Liver (tissue), 9 donors: ENCODE results near the gene AEBP2. TPM values are rescaled to one million over a fixed set of nuclear protein-coding genes. Genes with fewer than 3 reads are reported as not detected.

Experiments used
- DNase-seq: peaks from one replicate; pipeline ENCODE4 v3.0.0-alpha.2; 2017; ENCODE audit warnings: low spot score
- H3K27ac ChIP-seq, 2 donors: one replicate each; pipeline ENCODE4 v1.7.0; 2013; ENCODE audit warnings: inconsistent platforms in 2 of 2, low read length in 2 of 2, control low read depth in 1 of 2, low read depth in 1 of 2, mild to moderate bottlenecking in 1 of 2
- H3K27me3 ChIP-seq, 4 donors: one replicate each; pipeline versions ENCODE4 v1.6.1 to v1.7.0; 2013; ENCODE audit warnings: low read length in 3 of 4, inconsistent platforms in 1 of 4, mild to moderate bottlenecking in 1 of 4, moderate library complexity in 1 of 4; ENCODE audit not compliant: control insufficient read depth in 4 of 4, insufficient read depth in 4 of 4
- H3K36me3 ChIP-seq, 4 donors: one replicate each; pipeline versions ENCODE4 v1.6.1 to v1.7.0; 2013; ENCODE audit warnings: low read length in 3 of 4, mild to moderate bottlenecking in 3 of 4, low read depth in 1 of 4, moderate library complexity in 1 of 4; ENCODE audit not compliant: control insufficient read depth in 4 of 4, insufficient read depth in 3 of 4
- H3K4me1 ChIP-seq, 4 donors: one replicate each; pipeline versions ENCODE4 v1.6.1 to v1.7.0; 2013; ENCODE audit warnings: low read length in 3 of 4, mild to moderate bottlenecking in 3 of 4, moderate library complexity in 1 of 4; ENCODE audit not compliant: control insufficient read depth in 4 of 4, insufficient read depth in 4 of 4
- H3K4me3 ChIP-seq, 3 donors: one replicate each; pipeline versions ENCODE4 v1.6.1 to v1.7.0; 2013; ENCODE audit warnings: low read length in 3 of 3, control low read depth in 1 of 3, low read depth in 1 of 3, mild to moderate bottlenecking in 1 of 3
- H3K9ac ChIP-seq, 2 donors: one replicate each; pipeline ENCODE4 v1.7.0; 2013; ENCODE audit warnings: low read length in 2 of 2, mild to moderate bottlenecking in 2 of 2, moderate library complexity in 2 of 2, control low read depth in 1 of 2, low read depth in 1 of 2
- H3K9me3 ChIP-seq, 4 donors: one replicate each; pipeline versions ENCODE4 v1.6.1 to v1.7.0; 2013; ENCODE audit warnings: low read length in 3 of 4; ENCODE audit not compliant: control insufficient read depth in 4 of 4
- ATF3 ChIP-seq: IDR thresholded peaks from 2 replicates; pipeline ENCODE4 v1.6.1; 2016; ENCODE audit warnings: antibody characterized with exemption
- CTCF ChIP-seq: fragments of 150-350 bp; IDR thresholded peaks from 2 replicates; pipeline ENCODE4 v1.5.1; 2017; ENCODE audit warnings: improper control_type of control experiment, low read depth, low read length; ENCODE audit not compliant: missing input control
- EGR1 ChIP-seq, 2 donors: IDR thresholded peaks; 2 replicates each; pipeline ENCODE4 v1.6.1; 2016 to 2018; ENCODE audit warnings: antibody characterized with exemption in 2 of 2, low read depth in 2 of 2
- FOXA1 ChIP-seq: IDR thresholded peaks from 2 replicates; pipeline ENCODE4 v1.6.1; 2016; ENCODE audit warnings: antibody characterized with exemption
- FOXA2 ChIP-seq: IDR thresholded peaks from 2 replicates; pipeline ENCODE4 v1.6.1; 2016; ENCODE audit warnings: antibody characterized with exemption
- GABPA ChIP-seq, 2 donors: IDR thresholded peaks in 1 of 2; conservative IDR thresholded peaks in 1 of 2; 2 replicates each; pipeline ENCODE4 v1.6.1; 2016; ENCODE audit warnings: antibody characterized with exemption in 2 of 2, mild to moderate bottlenecking in 1 of 2, moderate library complexity in 1 of 2
- HNF4A ChIP-seq, 2 donors: conservative IDR thresholded peaks; 2 replicates each; pipeline ENCODE4 v1.6.1; 2016; ENCODE audit warnings: antibody characterized with exemption in 2 of 2, mild to moderate bottlenecking in 2 of 2
- HNF4G ChIP-seq: IDR thresholded peaks from 2 replicates; pipeline ENCODE4 v1.6.1; 2016; ENCODE audit warnings: antibody characterized with exemption
- JUND ChIP-seq, 2 donors: IDR thresholded peaks; 2 replicates each; pipeline ENCODE4 v1.6.1; 2016; ENCODE audit warnings: antibody characterized with exemption in 2 of 2
- MAX ChIP-seq: IDR thresholded peaks from 2 replicates; pipeline ENCODE4 v1.6.1; 2016; ENCODE audit warnings: antibody characterized with exemption
- NR2F2 ChIP-seq: IDR thresholded peaks from 2 replicates; pipeline ENCODE4 v1.6.1; 2016; ENCODE audit warnings: antibody characterized with exemption
- RAD21 ChIP-seq, 2 donors: IDR thresholded peaks; 2 replicates each; pipeline ENCODE4 v1.6.1; 2016; ENCODE audit warnings: antibody characterized with exemption in 2 of 2, mild to moderate bottlenecking in 2 of 2
- REST ChIP-seq: IDR thresholded peaks from 2 replicates; pipeline ENCODE4 v1.6.1; 2016; ENCODE audit warnings: antibody characterized with exemption, mild to moderate bottlenecking
- RXRA ChIP-seq, 2 donors: IDR thresholded peaks; 2 replicates each; pipeline ENCODE4 v1.6.1; 2017 to 2018; ENCODE audit warnings: antibody characterized with exemption in 2 of 2, mild to moderate bottlenecking in 1 of 2
- SP1 ChIP-seq: IDR thresholded peaks from 2 replicates; pipeline ENCODE4 v1.6.1; 2018; ENCODE audit warnings: antibody characterized with exemption, mild to moderate bottlenecking
- TAF1 ChIP-seq: conservative IDR thresholded peaks from 2 replicates; pipeline ENCODE4 v1.6.1; 2016; ENCODE audit warnings: antibody characterized with exemption, mild to moderate bottlenecking
- YY1 ChIP-seq: IDR thresholded peaks from 2 replicates; pipeline ENCODE4 v1.6.1; 2016; ENCODE audit warnings: antibody characterized with exemption, mild to moderate bottlenecking
- ZBTB33 ChIP-seq: IDR thresholded peaks from 2 replicates; pipeline ENCODE4 v1.6.1; 2016; ENCODE audit warnings: antibody characterized with exemption
- WGBS: extraction: QIAGEN DNeasy Blood & Tissue Kit; methylation state at CpG from one replicate; pipeline ENCODE4 v1.1.7; 2013; 5-methylcytosine and 5-hydroxymethylcytosine counted together
- polyA plus RNA-seq, 2 donors: library from polyadenylated mRNA; stranded (reverse) in 1 of 2; unstranded in 1 of 2; fragments of 200-250 nt in 1 of 2; fragments of >200 nt in 1 of 2; fragmentation: Nextera tagmentation in 1 of 2; extraction: Ambion mirVana in 1 of 2; gene quantifications; one replicate each; pipeline versions ENCODE4 v1.2.1 to v1.2.3, GENCODE V29; 2013 to 2015
- total RNA-seq, 2 donors: library from RNA; depleted of rRNA; stranded (reverse); fragments of >200 nt; gene quantifications; one replicate each; pipeline ENCODE4 v1.2.3, GENCODE V29; 2014
- donor health status: healthy.
- donor health status: healthy.
- donor health status: healthy.
- donor health status: healthy.
- donor health status: healthy.

AEBP2 gene
- total and polyA plus RNA-seq, 4 donors, result 4.6 to 18.8 (median 8.9) TPM

GRCh38 chr12:19450362-19450761, 11.1 kb downstream of the AEBP2 start:
- Histone ChIP-seq H3K4me3 (no peak overlapping the region), H3K4me1 (peaks cover 0 to 5% (median 0%) of the 10 kb centered on the region in 4 donors), H3K9ac (no peak overlapping the region), H3K27me3 (no peaks in the 10 kb centered on the region), H3K27ac (no peak overlapping the region), H3K9me3 (no peaks in the 10 kb centered on the region), H3K36me3 (peaks cover 0 to 2% (median 0%) of the 10 kb centered on the region in 4 donors)
- TF ChIP-seq HNF4A (conservative IDR thresholded peaks at IDR 0.05) (no peak), MAX (no peak), RAD21 (IDR thresholded peaks at IDR 0.05) (no peak), FOXA1 (no peak), YY1 (no peak), SP1 (no peak), NR2F2 (no peak), FOXA2 (no peak), ZBTB33 (no peak), HNF4G (no peak), TAF1 (no peak), REST (no peak), CTCF (no peak), GABPA (IDR thresholded peaks at IDR 0.05 in 1 of 2, conservative IDR thresholded peaks at IDR 0.05 in 1 of 2) (no peak), RXRA (IDR thresholded peaks at IDR 0.05) (no peak), JUND (IDR thresholded peaks at IDR 0.05) (no peak), ATF3 (no peak), EGR1 (IDR thresholded peaks at IDR 0.05; ENCODE audit: low read depth in 2 of 2) (no peak)
- DNase-seq, result no peak
- WGBS, result 89% methylated on average over 4 of the region's 4 CpGs
